Kidney (tissue), 22 donors: ENCODE measurements around the gene MS4A13. TPM values are rescaled to one million over a fixed set of nuclear protein-coding genes. Genes with fewer than 3 reads are reported as not detected.

Experiments
- DNase-seq, 5 donors: peaks; one replicate each; pipeline ENCODE4 v3.0.0-alpha.2; 2013 to 2020
- FAIRE-seq: peaks from 2 replicates; lab custom pipeline; 2012; peaks lifted over from hg19 to GRCh38; lab: Jason Lieb, UNC
- H3K27ac ChIP-seq, 2 donors: one replicate each; pipeline ENCODE4 v1.7.0; 2013; ENCODE audit warnings: low read depth in 2 of 2, low read length in 2 of 2, inconsistent platforms in 1 of 2
- H3K27me3 ChIP-seq: one replicate; pipeline ENCODE4 v1.7.1; 2013; ENCODE audit warnings: low read length, inconsistent platforms; ENCODE audit not compliant: control insufficient read depth, insufficient read depth
- H3K36me3 ChIP-seq, 3 donors: one replicate each; pipeline versions ENCODE4 v1.7.0 to v1.7.1; 2013; ENCODE audit warnings: low read length in 3 of 3, control low read depth in 1 of 3, inconsistent platforms in 1 of 3; ENCODE audit not compliant: insufficient read depth in 3 of 3, control insufficient read depth in 2 of 3
- H3K4me1 ChIP-seq, 3 donors: one replicate each; pipeline versions ENCODE4 v1.7.0 to v1.7.1; 2013; ENCODE audit warnings: low read length in 3 of 3, inconsistent platforms in 1 of 3, low read depth in 1 of 3; ENCODE audit not compliant: control insufficient read depth in 2 of 3, insufficient read depth in 2 of 3
- H3K4me3 ChIP-seq, 3 donors: one replicate each; pipeline versions ENCODE4 v1.7.0 to v1.8.1; 2013; ENCODE audit warnings: low read length in 3 of 3, control low read depth in 1 of 3, inconsistent platforms in 1 of 3
- H3K9ac ChIP-seq, 3 donors: one replicate each; pipeline versions ENCODE4 v1.7.0 to v1.7.1; 2013; ENCODE audit warnings: low read length in 3 of 3, control low read depth in 1 of 3, inconsistent platforms in 1 of 3
- H3K9me3 ChIP-seq, 3 donors: one replicate each; pipeline versions ENCODE4 v1.7.0 to v1.7.1; 2013; ENCODE audit warnings: low read length in 3 of 3, control low read depth in 1 of 3, inconsistent platforms in 1 of 3; ENCODE audit not compliant: control insufficient read depth in 2 of 3, insufficient read depth in 1 of 3
- intact Hi-C: fragments of 100-400 bp; cut with DNase I; formaldehyde crosslinking; loops from one replicate; pipeline ENCODE4 v1.11.1; 2022
- long read RNA-seq, 10 donors: library from polyadenylated mRNA in 1 of 10; unstranded in 1 of 10; transcript quantifications; one replicate each; pipeline ENCODE4 v2.0.0 and lab custom pipeline, GENCODE V29; 2021 to 2026
- polyA plus RNA-seq: library from polyadenylated mRNA; stranded (reverse); fragments of 350-450 nt; fragmentation: Illumina TruSeq; extraction: RNeasy Lipid Tissue Mini Kit (QIAGEN cat#74804); gene quantifications from one replicate; pipeline ENCODE4 v1.2.3, GENCODE V29; 2014; ENCODE audit warnings: low read depth, low replicate concordance; ENCODE audit not compliant: insufficient read depth
- total RNA-seq: library from RNA; stranded (reverse); fragmentation: NEBNext Ultra II Directional; extraction: Animal tissue kit (Norgen Biotek cat#: 25700); gene quantifications from one replicate; pipeline ENCODE4 v1.2.1, GENCODE V29; 2021
- TF ChIP-seq, protein P1 (sequence below): IDR thresholded peaks from 3 replicates; pipeline ENCODE4 v1.5.1; 2012; ENCODE audit warnings: mild to moderate bottlenecking, moderate library complexity, borderline replicate concordance; ENCODE audit not compliant: insufficient read depth; ENCODE audit errors: extremely low read depth
- donor health status: control.
- donor health status: control.
- donor health status: control.
- donor health status: control.
- donor health status: control.
- donor health status: DM: yes; HTN: yes; CAD: no.
- donor health status: Normal renal cell carcinoma (clear cell type).

The MS4A13 gene, protein sequence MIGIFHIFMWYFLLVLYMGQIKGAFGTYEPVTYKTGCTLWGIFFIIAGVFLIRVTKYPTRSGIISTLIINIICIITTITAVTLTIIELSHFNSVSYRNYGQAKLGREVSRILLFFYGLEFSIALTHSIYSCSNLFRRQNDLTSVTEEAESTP
- total RNA-seq (not detected), polyA plus RNA-seq (not detected)
- long read RNA-seq, donor 1, result 0 reads
- long read RNA-seq, donor 2, result 0 reads
- long read RNA-seq, donor 3, result 0 reads
- long read RNA-seq, donor 4, result 0 reads
- long read RNA-seq, donor 5, result 0 reads
- long read RNA-seq, donor 6, result 0 reads
- long read RNA-seq, donor 7, result 0 reads
- long read RNA-seq, donor 8, result 0 reads
- long read RNA-seq, donor 9, result 0 reads
- long read RNA-seq, donor 10, result 0 reads

DNA sequence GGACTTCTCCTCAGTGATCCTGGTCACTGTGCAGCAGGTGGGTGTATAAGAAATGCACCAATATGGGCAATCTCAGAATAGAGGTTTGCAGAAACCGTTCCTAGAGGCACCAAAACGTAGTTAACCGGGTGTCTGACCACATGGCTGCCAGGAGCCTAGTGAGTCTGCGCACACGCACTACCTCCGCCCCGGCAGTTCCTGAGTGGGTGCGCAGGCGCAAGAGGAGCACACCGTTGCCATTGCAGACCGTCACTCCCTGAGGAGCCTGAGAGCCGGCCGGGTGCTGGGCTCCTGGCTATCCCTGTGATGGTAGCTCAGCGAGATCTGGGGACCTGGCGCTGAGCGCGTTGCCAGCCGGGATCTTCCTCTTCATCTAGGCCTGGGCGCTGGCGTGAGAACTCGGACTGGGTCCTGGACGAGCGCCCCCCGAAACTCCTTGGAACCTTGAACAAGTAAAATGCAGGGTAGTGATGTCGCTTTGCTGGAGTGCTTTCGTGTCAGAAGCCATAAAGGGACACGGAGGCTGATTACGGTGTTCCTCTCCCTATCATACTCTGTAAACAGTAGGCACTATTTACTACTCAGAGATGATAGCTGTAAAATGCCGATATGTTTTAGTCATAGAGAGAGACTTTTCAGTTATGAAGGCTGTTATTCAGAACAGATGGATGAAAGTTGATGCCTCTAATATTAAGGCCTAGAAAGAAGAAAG, at the start of gene MS4A13:
MS4A13 (plus strand) TSS at position 249 of the 712 bp plus-strand sequence. CDS start 2,692 bp downstream, outside the sequence.
- Histone ChIP-seq H3K27ac (no peak within 1 kb of the TSS), H3K4me1 (no peaks in the 10 kb centered on the region), H3K27me3 (no peaks in the 10 kb centered on the region), H3K4me3 (no peak within 1 kb of the TSS), H3K9me3 (no peaks in the 10 kb centered on the region), H3K36me3 (no peaks in the 10 kb centered on the region), H3K9ac (no peak within 1 kb of the TSS)
- DNase-seq (no peak), FAIRE-seq (no peak)
- intact Hi-C loops, result no loop called here
- TF ChIP-seq, protein P1, sequence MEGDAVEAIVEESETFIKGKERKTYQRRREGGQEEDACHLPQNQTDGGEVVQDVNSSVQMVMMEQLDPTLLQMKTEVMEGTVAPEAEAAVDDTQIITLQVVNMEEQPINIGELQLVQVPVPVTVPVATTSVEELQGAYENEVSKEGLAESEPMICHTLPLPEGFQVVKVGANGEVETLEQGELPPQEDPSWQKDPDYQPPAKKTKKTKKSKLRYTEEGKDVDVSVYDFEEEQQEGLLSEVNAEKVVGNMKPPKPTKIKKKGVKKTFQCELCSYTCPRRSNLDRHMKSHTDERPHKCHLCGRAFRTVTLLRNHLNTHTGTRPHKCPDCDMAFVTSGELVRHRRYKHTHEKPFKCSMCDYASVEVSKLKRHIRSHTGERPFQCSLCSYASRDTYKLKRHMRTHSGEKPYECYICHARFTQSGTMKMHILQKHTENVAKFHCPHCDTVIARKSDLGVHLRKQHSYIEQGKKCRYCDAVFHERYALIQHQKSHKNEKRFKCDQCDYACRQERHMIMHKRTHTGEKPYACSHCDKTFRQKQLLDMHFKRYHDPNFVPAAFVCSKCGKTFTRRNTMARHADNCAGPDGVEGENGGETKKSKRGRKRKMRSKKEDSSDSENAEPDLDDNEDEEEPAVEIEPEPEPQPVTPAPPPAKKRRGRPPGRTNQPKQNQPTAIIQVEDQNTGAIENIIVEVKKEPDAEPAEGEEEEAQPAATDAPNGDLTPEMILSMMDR, result no peak

DNA sequence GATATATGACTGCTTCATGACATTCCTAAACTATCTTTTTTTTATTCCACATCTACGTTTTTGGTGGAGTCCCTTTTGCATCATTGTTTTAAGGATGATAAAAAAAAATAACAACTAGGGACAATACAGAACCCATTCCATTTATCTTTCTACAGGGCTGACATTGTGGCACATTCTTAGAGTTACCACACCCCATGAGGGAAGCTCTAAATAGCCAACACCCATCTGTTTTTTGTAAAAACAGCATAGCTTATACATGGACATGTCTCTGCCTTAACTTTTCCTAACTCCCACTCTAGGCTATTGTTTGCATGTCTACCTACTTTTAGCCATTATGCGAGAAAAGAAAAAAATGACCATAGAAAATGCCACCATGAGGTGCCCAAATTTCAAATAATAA, 46.4 kb upstream of the MS4A13 start:
- no peak overlapping the region for H3K9ac ChIP-seq
- FAIRE-seq (no peak), DNase-seq (no peak)
- no peaks in the 10 kb centered on the region for H3K9me3 ChIP-seq
- no peak overlapping the region for H3K4me3 ChIP-seq
- H3K4me1 ChIP-seq, result no peaks in the 10 kb centered on the region
- intact Hi-C loops, result no loop called here
- no peaks in the 10 kb centered on the region for H3K36me3 ChIP-seq
- TF ChIP-seq, protein P1, result no peak
- no peaks in the 10 kb centered on the region for H3K27me3 ChIP-seq
- H3K27ac ChIP-seq, result no peak overlapping the region

DNA sequence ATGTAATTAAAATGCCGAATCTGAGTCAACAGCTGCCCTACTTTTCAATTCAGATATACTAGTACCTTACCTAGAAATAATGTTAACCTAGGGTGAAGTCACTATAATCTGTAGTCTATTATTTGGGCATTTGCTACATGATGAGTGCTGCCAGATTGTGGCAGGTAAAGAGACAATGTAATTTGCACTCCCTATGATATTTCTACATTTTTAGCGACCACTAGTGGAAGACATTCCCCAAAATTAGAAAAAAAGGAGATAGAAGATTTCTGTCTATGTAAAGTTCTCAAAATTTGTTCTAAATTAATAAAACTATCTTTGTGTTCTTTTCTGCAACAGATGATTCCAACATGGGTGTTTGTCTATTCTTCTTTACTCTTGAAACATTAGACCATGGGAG, 45.5 kb upstream of the MS4A13 start:
- TF ChIP-seq, protein P1, result no peak
- FAIRE-seq, result no peak
- intact Hi-C loops, result no loop called here

More for the DNA sequence above, 45.5 kb upstream of the MS4A13 start:
- H3K27ac ChIP-seq, result no peak overlapping the region
- no peaks in the 10 kb centered on the region for H3K4me1 ChIP-seq
- no peaks in the 10 kb centered on the region for H3K27me3 ChIP-seq
- DNase-seq, result no peak
- H3K9me3 ChIP-seq, result no peaks in the 10 kb centered on the region
- no peak overlapping the region for H3K9ac ChIP-seq
- no peak overlapping the region for H3K4me3 ChIP-seq
- no peaks in the 10 kb centered on the region for H3K36me3 ChIP-seq
